Activated T-helper 1 cell treated with Interleukin-2 at 50 U/mL for 16 hours (primary cell): Measurements from ENCODE around the gene ATP8B2.

ENCODE experiments used
- DNase-seq: peaks from one replicate; pipeline ENCODE4 v3.0.0-alpha.2; 2020; ENCODE audit warnings: low read depth

ATP8B2 gene

DNA sequence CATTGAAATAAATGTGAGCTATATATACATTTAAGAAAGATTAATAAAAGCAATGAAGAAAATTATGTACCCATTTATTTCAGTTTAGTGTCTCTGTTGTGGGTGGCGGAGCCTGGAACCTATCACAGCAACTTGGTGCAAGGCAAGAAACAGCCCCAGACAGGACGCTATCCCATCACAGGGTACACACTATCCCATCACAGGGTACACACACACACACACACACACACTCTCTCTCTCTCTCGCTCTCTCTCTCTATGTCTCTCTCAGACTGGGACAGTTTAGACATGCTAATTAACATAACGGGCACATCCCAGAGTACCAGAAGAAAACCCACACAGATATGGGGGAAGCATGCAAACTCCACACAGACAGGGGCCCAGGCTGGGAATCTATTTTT is 73.4 kb downstream of the ATP8B2 start:
- no peak for DNase-seq

- DNase-seq: no peak
Observed at GRCh38 chr1:154400381-154400801, 75.1 kb downstream of the ATP8B2 start.
